Activated T-helper 17 cell treated with anti-CD3 and anti-CD28 coated beads, Interleukin-2, amount 50 U/mL, for 72 hours (primary cell): ENCODE measurements around the gene ZC3HAV1. TPM values are rescaled to one million over a fixed set of nuclear protein-coding genes. Genes with fewer than 3 reads are reported as not detected.
"Not testable (repeated sequence)": the region's sequence is repeated elsewhere in the genome, so short reads cannot be mapped to it uniquely, and the experiment has no call there.

Experiments
- ATAC-seq: fragments of 150-1000 bp; cut with Tn5 transposase; replicated peaks from 2 replicates; pipeline ENCODE4 v1.10.0; 2021; ENCODE audit warnings: mild to moderate bottlenecking, moderate library complexity
- H3K27ac Mint-ChIP-seq: one replicate; pipeline ENCODE4 v1.8.0; 2022; ENCODE audit warnings: mixed read lengths
- H3K27me3 Mint-ChIP-seq: one replicate; pipeline ENCODE4 v1.8.0; 2022; ENCODE audit warnings: mixed read lengths
- H3K36me3 Mint-ChIP-seq: one replicate; pipeline ENCODE4 v1.8.0; 2022; ENCODE audit warnings: low read depth, mild to moderate bottlenecking, mixed read lengths
- H3K4me1 Mint-ChIP-seq: one replicate; pipeline ENCODE4 v1.8.0; 2022; ENCODE audit warnings: mixed read lengths
- H3K4me3 Mint-ChIP-seq: one replicate; pipeline ENCODE4 v1.8.0; 2022; ENCODE audit warnings: mild to moderate bottlenecking, mixed read lengths
- H3K9me3 Mint-ChIP-seq: one replicate; pipeline ENCODE4 v1.8.0; 2022; ENCODE audit warnings: mixed read lengths
- total RNA-seq, 2 donors: library from RNA; stranded (reverse); gene quantifications; one replicate each; pipeline ENCODE4 v1.2.3, GENCODE V29; 2022

The ZC3HAV1 gene
- total RNA-seq, 2 donors from 2014 or later: 111 to 150 TPM

- peak overlapping the region; percentile 99 for H3K4me3 Mint-ChIP-seq
- peak overlapping the region; percentile 86 for H3K27ac Mint-ChIP-seq
- peaks cover 11% of the 10 kb centered on the region for H3K4me1 Mint-ChIP-seq
- H3K27me3 Mint-ChIP-seq: no peaks in the 10 kb centered on the region
- H3K36me3 Mint-ChIP-seq: peaks cover 94% of the 10 kb centered on the region
- H3K9me3 Mint-ChIP-seq: no peaks in the 10 kb centered on the region
- ATAC-seq: no peak
Observed at GRCh38 chr7:139105484-139105883, 4.0 kb downstream of the ZC3HAV1 start.

GRCh38 chr7:139104091-139104450 lies 5.4 kb downstream of the ZC3HAV1 start:
- Mint-ChIP-seq H3K4me3 (peak overlapping the region; percentile 99), H3K27ac (peak overlapping the region; percentile 86), H3K9me3 (no peaks in the 10 kb centered on the region), H3K36me3 (peaks cover 96% of the 10 kb centered on the region), H3K27me3 (no peaks in the 10 kb centered on the region), H3K4me1 (peaks cover 17% of the 10 kb centered on the region)
- peak; percentile 43 for ATAC-seq

DNA sequence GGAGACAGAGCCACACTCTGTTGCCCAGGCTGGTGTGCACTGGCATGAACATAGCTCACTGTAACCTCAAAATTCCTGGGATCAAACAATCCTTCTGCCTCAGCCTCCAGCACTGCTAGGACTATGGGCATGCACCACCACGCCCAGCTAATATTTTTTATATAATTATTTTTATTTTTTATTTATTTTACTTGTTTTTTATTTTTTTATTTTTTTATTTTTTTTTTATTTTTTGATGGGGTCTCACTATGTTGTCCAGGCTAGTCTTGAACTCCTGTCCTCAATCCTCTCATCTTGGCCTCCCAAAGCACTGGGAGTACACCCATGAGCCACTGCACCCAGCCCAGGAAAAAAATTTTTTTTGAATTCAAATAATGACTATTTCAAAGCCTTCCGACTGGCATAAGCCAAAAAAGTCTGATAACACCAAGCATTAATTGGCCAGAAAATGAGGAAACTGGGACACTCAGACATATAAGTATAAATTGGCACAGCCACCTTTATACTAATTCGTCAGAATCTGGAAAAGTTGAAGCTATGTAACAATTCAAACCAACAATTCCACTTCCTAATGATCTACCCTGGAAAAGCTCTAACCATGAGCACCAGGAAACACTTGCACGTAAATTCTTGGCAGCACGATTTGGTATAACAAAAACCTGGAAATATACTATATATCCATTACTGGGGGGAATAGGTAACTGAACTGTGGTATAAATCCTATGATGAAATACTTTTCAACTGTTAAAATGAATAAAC lies 6.3 kb downstream of the ZC3HAV1 start:
- H3K9me3 Mint-ChIP-seq: no peaks in the 10 kb centered on the region
- no peaks in the 10 kb centered on the region for H3K27me3 Mint-ChIP-seq
- H3K4me1 Mint-ChIP-seq: peaks cover 18% of the 10 kb centered on the region
- peak overlapping the region; percentile 99 for H3K4me3 Mint-ChIP-seq
- H3K27ac Mint-ChIP-seq: peak overlapping the region; percentile 86
- no peak for ATAC-seq
- peaks cover 97% of the 10 kb centered on the region for H3K36me3 Mint-ChIP-seq

DNA sequence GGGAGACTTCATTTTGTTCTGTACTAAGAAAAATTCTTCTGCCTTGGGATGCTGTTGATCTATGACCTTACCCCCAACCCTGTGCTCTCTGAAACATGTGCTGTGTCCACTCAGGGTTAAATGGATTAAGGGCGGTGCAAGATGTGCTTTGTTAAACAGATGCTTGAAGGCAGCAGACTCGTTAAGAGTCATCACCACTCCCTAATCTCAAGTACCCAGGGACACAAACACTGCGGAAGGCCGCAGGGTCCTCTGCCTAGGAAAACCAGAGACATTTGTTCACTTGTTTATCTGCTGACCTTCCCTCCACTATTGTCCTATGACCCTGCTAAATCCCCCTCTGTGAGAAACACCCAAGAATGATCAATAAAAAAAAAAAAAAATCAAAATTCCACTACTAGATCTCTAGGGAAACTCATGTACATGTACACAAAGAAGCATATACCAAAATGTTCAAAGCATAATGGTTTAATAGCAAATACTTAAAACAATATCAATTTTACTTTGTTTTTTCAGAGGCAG lies 7.8 kb downstream of the ZC3HAV1 start:
- H3K27me3 Mint-ChIP-seq, ATAC-seq, H3K9me3 Mint-ChIP-seq: not testable (repeated sequence)
- H3K36me3 Mint-ChIP-seq: peaks cover 97% of the 10 kb centered on the region
- peak overlapping the region; percentile 93 for H3K4me3 Mint-ChIP-seq
- H3K27ac Mint-ChIP-seq: peak overlapping the region; percentile 74
- peaks cover 20% of the 10 kb centered on the region for H3K4me1 Mint-ChIP-seq

DNA sequence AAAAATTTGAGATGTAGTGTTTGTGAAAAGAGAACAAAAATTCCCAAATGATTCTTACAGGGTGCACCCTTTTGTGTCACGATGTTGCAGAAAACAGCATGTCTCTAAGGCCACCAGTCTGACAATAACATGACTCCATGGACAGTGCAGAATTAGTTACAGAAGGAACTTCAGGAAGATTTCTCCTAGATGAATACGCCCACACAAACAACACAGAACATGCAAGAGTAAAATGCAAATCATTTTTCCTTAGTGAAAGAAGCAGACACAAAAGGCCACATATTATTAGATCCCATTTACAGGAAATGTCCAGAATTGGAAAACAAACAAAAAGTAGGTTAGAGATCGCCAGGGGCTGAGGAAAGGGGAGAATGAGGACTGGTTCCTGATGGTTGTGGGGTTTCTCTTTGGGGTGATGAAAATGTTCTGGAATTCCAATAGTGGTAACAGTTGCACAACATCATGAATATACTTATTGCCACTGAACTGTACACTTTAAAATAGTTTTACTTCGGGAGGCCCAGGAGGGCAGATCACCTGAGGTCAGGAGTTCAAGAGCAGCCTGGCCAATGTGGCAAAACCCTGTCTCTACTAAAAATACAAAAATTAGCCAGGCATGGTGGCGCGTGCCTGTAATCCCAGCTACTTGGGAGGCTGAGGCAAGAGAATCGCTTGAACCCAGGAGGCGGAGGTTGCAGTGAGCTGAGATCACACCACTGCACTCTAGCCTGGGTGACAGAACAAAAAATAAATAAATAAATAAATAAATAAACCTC lies 10.2 kb downstream of the ZC3HAV1 start:
- H3K27me3 Mint-ChIP-seq: no peaks in the 10 kb centered on the region
- H3K36me3 Mint-ChIP-seq: peaks cover 97% of the 10 kb centered on the region
- peak overlapping the region; percentile 74 for H3K27ac Mint-ChIP-seq
- peaks cover 36% of the 10 kb centered on the region for H3K4me1 Mint-ChIP-seq
- H3K9me3 Mint-ChIP-seq: no peaks in the 10 kb centered on the region
- H3K4me3 Mint-ChIP-seq: peak overlapping the region; percentile 93
- no peak for ATAC-seq

DNA sequence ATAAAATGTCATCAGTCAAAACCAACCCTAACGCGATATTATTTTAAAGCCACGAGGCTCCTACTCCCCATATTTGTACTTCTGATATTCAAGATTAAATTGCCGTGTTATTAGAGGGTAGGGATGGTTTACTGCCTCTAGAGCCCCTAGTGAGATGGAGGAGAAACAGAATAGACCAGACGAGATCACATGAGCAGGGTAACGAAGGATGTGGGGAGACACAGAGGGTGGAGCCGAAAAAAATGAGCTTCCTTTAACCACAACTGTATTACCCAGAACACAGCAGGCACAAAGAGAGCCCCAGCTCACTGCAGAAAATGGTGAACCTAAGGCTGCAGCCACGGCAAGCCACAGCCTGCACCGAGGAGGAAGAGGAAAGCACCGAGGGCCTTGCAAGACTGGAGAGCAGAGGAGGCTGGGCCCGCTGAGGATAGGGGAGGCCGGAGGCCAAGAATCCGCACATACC lies 14.3 kb downstream of the ZC3HAV1 start:
- Mint-ChIP-seq H3K36me3 (peaks cover 100% of the 10 kb centered on the region), H3K4me3 (peak overlapping the region; percentile 80), H3K4me1 (peaks cover 54% of the 10 kb centered on the region), H3K27ac (peak overlapping the region; percentile 88), H3K9me3 (no peaks in the 10 kb centered on the region), H3K27me3 (no peaks in the 10 kb centered on the region)
- peak; percentile 91 for ATAC-seq

- Mint-ChIP-seq H3K9me3 (no peaks in the 10 kb centered on the region), H3K27me3 (no peaks in the 10 kb centered on the region), H3K4me1 (peaks cover 53% of the 10 kb centered on the region), H3K27ac (peak overlapping the region; percentile 88), H3K4me3 (peak overlapping the region; percentile 80), H3K36me3 (peaks cover 100% of the 10 kb centered on the region)
- ATAC-seq: peak; percentile 42
Observed at GRCh38 chr7:139094596-139094995, 14.9 kb downstream of the ZC3HAV1 start.

DNA sequence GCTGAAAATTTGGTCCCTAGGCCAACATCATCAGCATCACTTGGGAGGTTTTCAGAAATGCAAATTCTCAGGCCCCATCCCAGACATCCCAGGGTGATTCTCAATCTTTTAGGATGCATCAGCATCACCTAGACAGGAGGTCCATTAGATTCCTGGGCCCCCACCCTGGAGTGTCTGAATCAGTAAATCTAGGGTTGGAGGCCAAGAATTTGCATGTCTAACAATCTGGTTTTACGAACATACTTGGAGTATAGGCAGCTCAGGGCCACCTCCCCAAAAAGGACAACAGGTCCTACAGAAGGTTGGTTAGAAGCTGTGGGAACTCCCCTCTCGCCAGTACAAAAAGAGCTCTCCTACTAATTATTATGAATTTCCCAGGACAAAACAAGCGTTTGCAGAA lies 15.5 kb downstream of the ZC3HAV1 start:
- Mint-ChIP-seq H3K36me3 (peaks cover 100% of the 10 kb centered on the region), H3K4me1 (peaks cover 53% of the 10 kb centered on the region), H3K27me3 (no peaks in the 10 kb centered on the region), H3K27ac (peak overlapping the region; percentile 88), H3K9me3 (no peaks in the 10 kb centered on the region), H3K4me3 (peak overlapping the region; percentile 80)
- ATAC-seq: no peak

DNA sequence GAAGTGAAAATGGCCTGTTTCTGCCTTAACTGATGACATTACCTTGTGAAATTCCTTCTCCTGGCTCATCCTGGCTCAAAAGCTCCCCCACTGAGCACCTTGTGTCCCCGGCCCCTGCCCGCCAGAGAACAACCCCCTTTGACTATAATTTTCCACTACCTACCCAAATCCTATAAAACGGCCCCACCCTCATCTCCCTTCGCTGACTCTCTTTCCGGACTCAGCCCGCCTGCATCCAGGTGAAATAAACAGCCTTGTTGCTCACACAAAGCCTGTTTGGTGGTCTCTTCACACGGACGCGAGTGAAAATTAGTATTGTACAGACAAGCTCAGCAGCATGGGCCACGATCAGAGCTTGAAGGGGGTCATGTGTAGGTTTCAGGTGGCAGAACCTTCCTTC lies 16.0 kb downstream of the ZC3HAV1 start:
- H3K36me3 Mint-ChIP-seq: peaks cover 100% of the 10 kb centered on the region
- ATAC-seq, H3K9me3 Mint-ChIP-seq, H3K27me3 Mint-ChIP-seq: not testable (repeated sequence)
- H3K27ac Mint-ChIP-seq: peak overlapping the region; percentile 88
- H3K4me1 Mint-ChIP-seq: peaks cover 53% of the 10 kb centered on the region
- H3K4me3 Mint-ChIP-seq: peak overlapping the region; percentile 80

GRCh38 chr7:139092090-139092796 lies 17.3 kb downstream of the ZC3HAV1 start:
- Mint-ChIP-seq H3K9me3 (no peaks in the 10 kb centered on the region), H3K36me3 (peaks cover 100% of the 10 kb centered on the region), H3K4me1 (peaks cover 61% of the 10 kb centered on the region), H3K4me3 (peak overlapping the region; percentile 80), H3K27me3 (no peaks in the 10 kb centered on the region), H3K27ac (peak overlapping the region; percentile 88)
- ATAC-seq: no peak

DNA sequence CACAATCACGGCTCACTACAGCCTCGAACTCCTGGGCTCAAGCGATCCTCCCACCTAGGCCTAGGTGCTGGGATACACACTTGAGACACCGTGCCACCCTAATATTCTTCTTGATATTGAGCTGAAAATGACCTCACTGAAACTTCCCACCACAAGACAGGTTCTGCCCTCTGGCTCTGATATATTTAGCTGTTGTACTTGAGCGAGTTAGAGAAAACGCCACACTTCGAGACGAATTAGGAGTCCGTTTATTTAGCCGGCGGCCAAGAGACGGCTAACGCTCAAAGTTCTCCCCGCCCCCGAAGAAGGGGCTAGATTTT lies 17.9 kb downstream of the ZC3HAV1 start:
- H3K27ac Mint-ChIP-seq: peak overlapping the region; percentile 88
- H3K9me3 Mint-ChIP-seq: no peaks in the 10 kb centered on the region
- H3K27me3 Mint-ChIP-seq: no peaks in the 10 kb centered on the region
- no peak for ATAC-seq
- H3K4me1 Mint-ChIP-seq: peaks cover 65% of the 10 kb centered on the region
- H3K4me3 Mint-ChIP-seq: peak overlapping the region; percentile 80
- peaks cover 100% of the 10 kb centered on the region for H3K36me3 Mint-ChIP-seq

DNA sequence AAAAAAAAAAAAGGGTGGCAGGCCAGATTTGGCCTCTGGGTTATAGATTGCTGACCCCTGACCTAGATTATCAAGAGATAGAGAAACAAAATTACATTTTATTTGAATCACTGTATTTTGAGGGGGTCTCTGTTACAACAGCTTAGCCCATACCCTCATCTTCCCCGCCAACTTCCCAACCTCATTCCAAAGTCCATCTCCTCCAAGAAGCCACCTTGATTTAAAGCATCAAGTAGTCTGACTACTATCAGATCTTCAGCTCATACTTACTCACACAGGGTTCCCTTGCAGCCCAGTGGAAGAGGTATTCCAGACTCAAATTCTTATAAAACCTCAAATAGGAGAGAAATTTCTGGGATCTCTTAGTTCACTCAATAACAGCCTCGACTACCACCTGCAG lies 20.4 kb downstream of the ZC3HAV1 start:
- Mint-ChIP-seq H3K36me3 (peaks cover 100% of the 10 kb centered on the region), H3K4me3 (peak overlapping the region; percentile 39), H3K27me3 (no peaks in the 10 kb centered on the region), H3K27ac (peak overlapping the region; percentile 81), H3K4me1 (peaks cover 68% of the 10 kb centered on the region), H3K9me3 (no peaks in the 10 kb centered on the region)
- no peak for ATAC-seq

- Mint-ChIP-seq H3K36me3 (peaks cover 100% of the 10 kb centered on the region), H3K4me1 (peaks cover 63% of the 10 kb centered on the region), H3K27me3 (no peaks in the 10 kb centered on the region), H3K27ac (peak overlapping the region; percentile 83), H3K4me3 (peak overlapping the region; percentile 48), H3K9me3 (no peaks in the 10 kb centered on the region)
- ATAC-seq: no peak
Observed at GRCh38 chr7:139088268-139088667, 21.3 kb downstream of the ZC3HAV1 start.

DNA sequence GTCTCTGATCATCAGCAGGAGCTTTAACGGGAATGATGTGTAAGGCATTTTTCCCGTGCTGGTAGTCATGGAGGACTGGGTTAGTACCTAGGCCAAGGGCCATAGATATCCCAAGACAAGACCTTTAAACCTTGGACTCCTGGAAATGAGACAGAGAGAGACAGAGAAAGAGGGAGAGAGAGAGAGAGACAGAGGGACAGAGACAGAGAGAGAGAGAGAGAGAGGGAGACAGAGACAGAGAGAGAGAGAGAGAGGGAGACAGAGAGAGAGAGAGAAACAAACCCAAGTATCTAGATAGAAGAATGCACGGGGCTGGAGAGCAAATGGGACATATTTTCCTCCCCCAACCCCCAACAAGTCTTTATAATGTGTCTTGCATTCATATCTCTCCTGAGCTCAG lies 22.3 kb downstream of the ZC3HAV1 start:
- Mint-ChIP-seq H3K4me3 (peak overlapping the region; percentile 67), H3K27ac (peak overlapping the region; percentile 63), H3K9me3 (no peaks in the 10 kb centered on the region), H3K4me1 (peaks cover 58% of the 10 kb centered on the region), H3K36me3 (peaks cover 100% of the 10 kb centered on the region), H3K27me3 (no peaks in the 10 kb centered on the region)
- ATAC-seq: no peak
